ENCODE measurements around the gene MYT1.
A peak's percentile ranks its signal among the peaks of the same experiment; 100 is the strongest.
"Not testable (repeated sequence)": the region's sequence is repeated elsewhere in the genome, so short reads cannot be mapped to it uniquely, and the experiment has no call there.

Gene MYT1

DNA sequence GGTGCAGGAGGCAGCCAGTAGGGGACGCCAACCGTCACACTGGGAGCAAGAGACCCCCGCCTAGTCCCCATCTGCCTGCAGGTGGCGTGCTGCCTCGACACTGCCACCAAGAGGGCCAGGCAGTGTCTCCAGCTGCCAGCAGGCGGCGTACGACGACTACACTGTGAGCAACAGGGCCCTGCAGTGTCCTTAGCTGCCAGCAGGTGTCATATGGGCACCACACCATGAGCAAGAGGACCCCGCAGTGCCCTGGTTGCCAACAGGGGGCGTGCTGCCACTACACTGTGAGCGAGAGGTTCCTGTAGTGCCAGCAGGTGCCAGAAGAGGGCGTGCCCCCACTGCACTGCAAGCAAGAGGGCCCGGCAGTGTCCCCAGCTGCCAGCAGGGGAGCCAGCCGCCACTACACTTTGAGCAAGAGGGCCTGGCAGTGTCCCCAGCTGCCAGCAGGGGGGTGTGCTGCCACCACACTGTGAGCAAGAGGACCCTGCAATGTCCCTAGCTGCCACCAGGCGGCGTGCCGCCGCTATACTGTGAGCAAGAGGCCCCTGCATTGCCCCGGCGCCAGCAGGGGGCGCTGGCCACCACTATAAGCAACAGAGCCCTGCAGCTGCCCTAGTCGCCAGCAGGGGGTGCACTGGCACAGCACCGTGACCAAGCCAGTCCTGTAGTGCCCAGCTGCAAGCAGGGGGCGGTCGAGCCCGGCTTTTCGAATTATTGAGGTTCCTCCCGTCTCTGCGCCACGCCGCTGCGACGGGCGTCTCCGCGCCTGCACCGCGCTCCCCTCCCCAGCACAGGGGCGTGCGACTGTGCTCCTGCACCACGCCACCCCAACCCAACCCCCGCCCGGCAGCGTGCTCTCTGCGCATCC, 121.6 kb downstream of the MYT1 start:
- H4K20me1 ChIP-seq (ENCODE audit: insufficient read depth, low read length); H2AFZ ChIP-seq (ENCODE audit: low read length); H3K9ac ChIP-seq (ENCODE audit: low read length); H3K4me3 ChIP-seq (ENCODE audit: low read depth, low read length, poor library complexity, severe bottlenecking); H3K27me3 ChIP-seq (ENCODE audit: insufficient read depth, low read length); H3K4me2 ChIP-seq (ENCODE audit: low read length); H3K4me1 ChIP-seq (ENCODE audit: insufficient read depth, low read length, severe bottlenecking); H3K9me3 ChIP-seq (ENCODE audit: low read length); H3K36me3 ChIP-seq (ENCODE audit: insufficient read depth, low read length); H3K79me2 ChIP-seq (ENCODE audit: insufficient read depth, low read length); H3F3A ChIP-seq (ENCODE audit: insufficient read depth, low read length); H3K9me2 ChIP-seq (ENCODE audit: low read depth, low read length); H3K27ac ChIP-seq (ENCODE audit: low read depth, low read length, poor library complexity, severe bottlenecking): not testable (repeated sequence)
- TF ChIP-seq, protein P1, sequence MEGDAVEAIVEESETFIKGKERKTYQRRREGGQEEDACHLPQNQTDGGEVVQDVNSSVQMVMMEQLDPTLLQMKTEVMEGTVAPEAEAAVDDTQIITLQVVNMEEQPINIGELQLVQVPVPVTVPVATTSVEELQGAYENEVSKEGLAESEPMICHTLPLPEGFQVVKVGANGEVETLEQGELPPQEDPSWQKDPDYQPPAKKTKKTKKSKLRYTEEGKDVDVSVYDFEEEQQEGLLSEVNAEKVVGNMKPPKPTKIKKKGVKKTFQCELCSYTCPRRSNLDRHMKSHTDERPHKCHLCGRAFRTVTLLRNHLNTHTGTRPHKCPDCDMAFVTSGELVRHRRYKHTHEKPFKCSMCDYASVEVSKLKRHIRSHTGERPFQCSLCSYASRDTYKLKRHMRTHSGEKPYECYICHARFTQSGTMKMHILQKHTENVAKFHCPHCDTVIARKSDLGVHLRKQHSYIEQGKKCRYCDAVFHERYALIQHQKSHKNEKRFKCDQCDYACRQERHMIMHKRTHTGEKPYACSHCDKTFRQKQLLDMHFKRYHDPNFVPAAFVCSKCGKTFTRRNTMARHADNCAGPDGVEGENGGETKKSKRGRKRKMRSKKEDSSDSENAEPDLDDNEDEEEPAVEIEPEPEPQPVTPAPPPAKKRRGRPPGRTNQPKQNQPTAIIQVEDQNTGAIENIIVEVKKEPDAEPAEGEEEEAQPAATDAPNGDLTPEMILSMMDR (IDR thresholded peaks at IDR 0.05; ENCODE audit: low read length) = peak; percentile 86

DNA sequence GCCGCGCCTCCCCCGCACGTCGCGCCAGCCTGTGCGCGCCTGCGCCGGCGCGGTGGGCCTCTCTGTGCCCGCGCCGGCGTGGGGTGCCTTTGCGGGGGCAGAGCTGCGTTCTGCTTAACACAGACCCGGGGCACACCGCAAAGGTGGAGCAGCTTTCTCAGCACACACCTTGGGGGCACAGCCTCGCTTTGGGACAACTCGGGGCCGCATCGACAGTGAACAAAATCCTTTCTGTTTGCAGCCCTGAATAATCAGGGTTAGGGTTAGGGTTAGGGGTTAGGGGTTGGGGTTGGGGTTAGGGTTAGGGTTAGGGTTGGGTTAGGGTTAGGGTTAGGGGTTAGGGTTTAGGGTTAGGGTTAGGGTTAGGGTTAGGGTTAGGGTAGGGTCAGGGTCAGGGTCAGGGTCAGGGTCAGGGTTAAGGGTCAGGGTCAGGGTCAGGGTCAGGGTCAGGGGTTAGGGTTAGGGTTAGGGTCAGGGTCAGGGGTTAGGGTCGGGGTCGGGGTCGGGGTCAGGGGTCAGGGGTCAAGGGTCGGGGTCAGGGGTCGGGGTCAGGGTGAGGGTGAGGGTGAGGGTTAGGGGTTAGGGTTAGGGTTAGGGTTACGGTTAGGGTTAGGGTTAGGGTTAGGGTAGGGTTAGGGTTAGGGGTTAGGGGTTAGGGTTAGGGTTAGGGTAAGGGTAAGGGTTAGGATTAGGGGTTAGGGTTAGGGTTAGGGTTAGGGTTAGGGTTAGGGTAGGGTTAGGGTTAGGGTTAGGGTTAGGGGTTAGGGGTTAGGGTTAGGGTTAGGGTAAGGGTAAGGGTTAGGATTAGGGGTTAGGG, 122.4 kb downstream of the MYT1 start:
- not testable (repeated sequence) for H3K4me3 ChIP-seq (ENCODE audit: low read depth, low read length, poor library complexity, severe bottlenecking); H3K4me2 ChIP-seq (ENCODE audit: low read length); H3K27ac ChIP-seq (ENCODE audit: low read depth, low read length, poor library complexity, severe bottlenecking); H4K20me1 ChIP-seq (ENCODE audit: insufficient read depth, low read length); H3K27me3 ChIP-seq (ENCODE audit: insufficient read depth, low read length); H3K9me2 ChIP-seq (ENCODE audit: low read depth, low read length); H3F3A ChIP-seq (ENCODE audit: insufficient read depth, low read length); H3K4me1 ChIP-seq (ENCODE audit: insufficient read depth, low read length, severe bottlenecking); H3K9me3 ChIP-seq (ENCODE audit: low read length); H3K79me2 ChIP-seq (ENCODE audit: insufficient read depth, low read length); H3K9ac ChIP-seq (ENCODE audit: low read length); H3K36me3 ChIP-seq (ENCODE audit: insufficient read depth, low read length); H2AFZ ChIP-seq (ENCODE audit: low read length)

DNA sequence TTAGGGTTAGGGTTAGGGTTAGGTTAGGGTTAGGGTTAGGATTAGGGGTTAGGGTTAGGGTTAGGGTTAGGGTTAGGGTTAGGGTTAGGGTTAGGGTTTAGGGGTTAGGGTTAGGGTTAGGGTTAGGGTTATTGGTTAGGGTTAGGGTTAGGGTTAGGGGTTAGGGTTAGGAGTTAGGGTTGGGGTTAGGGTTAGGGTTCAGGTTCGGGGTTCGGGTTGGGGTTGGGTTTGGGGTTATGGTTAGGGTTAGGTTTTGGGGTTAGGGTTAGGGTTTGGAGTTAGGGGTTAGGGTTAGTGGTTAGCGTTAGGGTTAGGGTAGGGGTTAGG, 123.0 kb downstream of the MYT1 start:
- not testable (repeated sequence) for H3K9me3 ChIP-seq (ENCODE audit: low read length); H3K9ac ChIP-seq (ENCODE audit: low read length); H3K4me3 ChIP-seq (ENCODE audit: low read depth, low read length, poor library complexity, severe bottlenecking); H3F3A ChIP-seq (ENCODE audit: insufficient read depth, low read length); H3K27ac ChIP-seq (ENCODE audit: low read depth, low read length, poor library complexity, severe bottlenecking); H3K36me3 ChIP-seq (ENCODE audit: insufficient read depth, low read length); H3K9me2 ChIP-seq (ENCODE audit: low read depth, low read length); H3K79me2 ChIP-seq (ENCODE audit: insufficient read depth, low read length); H3K4me2 ChIP-seq (ENCODE audit: low read length); H4K20me1 ChIP-seq (ENCODE audit: insufficient read depth, low read length); H3K4me1 ChIP-seq (ENCODE audit: insufficient read depth, low read length, severe bottlenecking); H3K27me3 ChIP-seq (ENCODE audit: insufficient read depth, low read length); H2AFZ ChIP-seq (ENCODE audit: low read length)

Data from OCI-LY1 (cell line).